Neural progenitor cell (in vitro differentiated cells): ENCODE results near the gene WDR5.

Experiments used
- EZH2 ChIP-seq: fragments of 200-600 bp; sonication (generic); IDR thresholded peaks from 2 replicates; pipeline ENCODE4 v1.6.1; 2017; ENCODE audit warnings: antibody characterized with exemption, mild to moderate bottlenecking, moderate library complexity
- EZH2phosphoT487 ChIP-seq: fragments of 200-600 bp; sonication (generic); IDR thresholded peaks from 2 replicates; pipeline ENCODE4 v1.6.1; 2017; ENCODE audit warnings: antibody characterized with exemption
- TF ChIP-seq, protein P1 (sequence below): fragments of 200-600 bp; sonication (generic); IDR thresholded peaks from 2 replicates; pipeline ENCODE4 v1.5.1; 2017; ENCODE audit warnings: antibody characterized with exemption, mild to moderate bottlenecking

DNA sequence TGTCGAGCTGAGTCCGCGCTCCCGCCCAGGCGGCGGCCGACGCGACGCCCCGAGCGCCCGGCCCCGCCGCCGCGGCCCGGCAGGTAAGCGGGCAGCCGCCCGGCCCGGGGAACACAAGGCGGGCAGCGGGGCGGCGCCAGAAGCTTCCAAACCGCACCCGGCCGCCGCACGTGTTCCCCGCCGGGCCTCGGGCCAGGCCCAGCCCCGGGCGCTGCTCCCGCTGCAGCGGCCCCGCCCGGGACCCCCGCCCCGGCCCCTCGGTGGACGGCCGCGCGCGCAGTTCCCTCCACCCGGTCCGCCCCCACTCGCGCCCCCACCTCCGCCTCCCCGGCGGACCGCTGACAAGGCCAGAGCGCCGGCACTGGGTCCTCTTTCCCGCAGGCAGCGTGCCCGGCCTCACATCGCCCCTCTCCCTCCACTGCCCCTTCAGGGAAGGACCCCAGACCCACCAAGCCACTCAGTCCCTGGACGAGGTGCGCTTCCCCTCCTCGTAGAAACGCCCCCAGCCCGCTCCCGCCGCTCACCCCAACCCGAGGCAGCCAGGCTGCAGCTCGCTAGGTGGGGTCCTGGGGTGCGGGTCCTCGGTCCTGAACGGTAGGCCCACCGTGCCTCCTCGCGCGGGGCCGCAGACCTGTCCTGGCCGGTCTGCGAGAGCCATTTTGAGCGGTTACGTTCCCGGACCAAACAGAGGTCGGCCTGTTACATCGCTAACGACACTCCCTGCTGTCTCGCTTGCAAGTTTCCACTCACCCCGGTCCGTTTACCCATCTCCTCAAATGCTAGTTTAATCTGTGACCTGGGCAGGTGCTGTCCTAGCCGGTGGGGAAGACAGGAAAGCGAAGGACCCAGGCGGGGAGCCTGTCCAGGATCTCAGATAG, 475 bp downstream of the WDR5 start:
- TF ChIP-seq, protein P1, sequence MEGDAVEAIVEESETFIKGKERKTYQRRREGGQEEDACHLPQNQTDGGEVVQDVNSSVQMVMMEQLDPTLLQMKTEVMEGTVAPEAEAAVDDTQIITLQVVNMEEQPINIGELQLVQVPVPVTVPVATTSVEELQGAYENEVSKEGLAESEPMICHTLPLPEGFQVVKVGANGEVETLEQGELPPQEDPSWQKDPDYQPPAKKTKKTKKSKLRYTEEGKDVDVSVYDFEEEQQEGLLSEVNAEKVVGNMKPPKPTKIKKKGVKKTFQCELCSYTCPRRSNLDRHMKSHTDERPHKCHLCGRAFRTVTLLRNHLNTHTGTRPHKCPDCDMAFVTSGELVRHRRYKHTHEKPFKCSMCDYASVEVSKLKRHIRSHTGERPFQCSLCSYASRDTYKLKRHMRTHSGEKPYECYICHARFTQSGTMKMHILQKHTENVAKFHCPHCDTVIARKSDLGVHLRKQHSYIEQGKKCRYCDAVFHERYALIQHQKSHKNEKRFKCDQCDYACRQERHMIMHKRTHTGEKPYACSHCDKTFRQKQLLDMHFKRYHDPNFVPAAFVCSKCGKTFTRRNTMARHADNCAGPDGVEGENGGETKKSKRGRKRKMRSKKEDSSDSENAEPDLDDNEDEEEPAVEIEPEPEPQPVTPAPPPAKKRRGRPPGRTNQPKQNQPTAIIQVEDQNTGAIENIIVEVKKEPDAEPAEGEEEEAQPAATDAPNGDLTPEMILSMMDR = no peak
- TF ChIP-seq EZH2phosphoT487 = no peak
- no peak for TF ChIP-seq EZH2
